ENCODE data around the gene RHBDD3. TPM values are rescaled to one million over a fixed set of nuclear protein-coding genes. Genes with fewer than 3 reads are reported as not detected.

The RHBDD3 gene
- total RNA-seq, 4 donors from 2014 or later = 14.4 to 43.5 (median 32.6) TPM

DNA sequence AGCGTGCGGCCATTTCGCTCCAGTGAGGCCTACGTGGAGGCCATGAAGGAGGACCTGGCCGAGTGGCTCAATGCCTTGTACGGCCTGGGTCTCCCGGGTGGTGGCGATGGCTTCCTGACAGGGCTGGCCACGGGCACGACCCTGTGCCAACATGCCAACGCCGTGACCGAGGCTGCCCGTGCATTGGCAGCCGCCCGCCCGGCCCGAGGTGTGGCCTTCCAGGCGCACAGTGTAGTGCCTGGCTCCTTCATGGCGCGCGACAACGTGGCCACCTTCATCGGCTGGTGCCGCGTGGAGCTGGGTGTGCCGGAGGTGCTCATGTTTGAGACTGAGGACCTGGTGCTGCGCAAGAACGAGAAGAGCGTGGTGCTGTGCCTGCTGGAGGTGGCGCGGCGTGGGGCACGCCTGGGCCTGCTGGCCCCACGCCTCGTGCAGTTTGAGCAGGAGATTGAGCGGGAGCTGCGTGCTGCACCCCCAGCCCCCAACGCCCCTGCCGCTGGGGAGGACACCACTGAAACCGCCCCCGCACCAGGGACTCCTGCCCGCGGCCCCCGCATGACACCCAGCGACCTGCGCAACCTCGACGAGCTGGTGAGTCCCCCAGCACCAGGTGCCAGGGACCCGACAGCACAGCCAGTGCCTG lies 40.5 kb upstream of the RHBDD3 start:
- no peak for TF ChIP-seq EP300 (IDR thresholded peaks at IDR 0.05)
- no peak for TF ChIP-seq POLR2A (IDR thresholded peaks at IDR 0.05)
- no peak for TF ChIP-seq CTCF (IDR thresholded peaks at IDR 0.05)
- DNase-seq (ENCODE audit: low spot score in 2 of 2) = no peak
- peak overlapping the region; percentile 89 to 94 (median 92) for H3K27ac ChIP-seq
- peak overlapping the region in 3 of 4 donors; percentile 83 to 92 (median 87) for H3K4me3 ChIP-seq
- 80 to 84% methylated on average over 17 to 19 of the region's 50 CpGs for WGBS, 2 donors
- H3K4me1 ChIP-seq = peaks cover 0 to 71% (median 57%) of the 10 kb centered on the region in 4 donors
- no peaks in the 10 kb centered on the region for H3K9me3 ChIP-seq
- no peaks in the 10 kb centered on the region for H3K36me3 ChIP-seq
- peaks cover 0 to 2% of the 10 kb centered on the region in 2 donors for H3K27me3 ChIP-seq

- TF ChIP-seq EP300 (IDR thresholded peaks at IDR 0.05) (no peak), CTCF (IDR thresholded peaks at IDR 0.05) (no peak), POLR2A (IDR thresholded peaks at IDR 0.05) (no peak)
- Histone ChIP-seq H3K4me3 (peak overlapping the region; percentile 83 to 96 (median 90)), H3K27me3 (no peaks in the 10 kb centered on the region), H3K36me3 (no peaks in the 10 kb centered on the region), H3K4me1 (peaks cover 0 to 71% (median 60%) of the 10 kb centered on the region in 4 donors), H3K9me3 (no peaks in the 10 kb centered on the region), H3K27ac (peak overlapping the region; percentile 89 to 94 (median 92))
- no peak for DNase-seq (ENCODE audit: low spot score in 2 of 2)
- 59 to 69% methylated on average over 15 to 19 of the region's 20 CpGs for WGBS, 2 donors
These were observed 39.9 kb upstream of the RHBDD3 start for GRCh38 chr22:29307596-29308147.

DNA sequence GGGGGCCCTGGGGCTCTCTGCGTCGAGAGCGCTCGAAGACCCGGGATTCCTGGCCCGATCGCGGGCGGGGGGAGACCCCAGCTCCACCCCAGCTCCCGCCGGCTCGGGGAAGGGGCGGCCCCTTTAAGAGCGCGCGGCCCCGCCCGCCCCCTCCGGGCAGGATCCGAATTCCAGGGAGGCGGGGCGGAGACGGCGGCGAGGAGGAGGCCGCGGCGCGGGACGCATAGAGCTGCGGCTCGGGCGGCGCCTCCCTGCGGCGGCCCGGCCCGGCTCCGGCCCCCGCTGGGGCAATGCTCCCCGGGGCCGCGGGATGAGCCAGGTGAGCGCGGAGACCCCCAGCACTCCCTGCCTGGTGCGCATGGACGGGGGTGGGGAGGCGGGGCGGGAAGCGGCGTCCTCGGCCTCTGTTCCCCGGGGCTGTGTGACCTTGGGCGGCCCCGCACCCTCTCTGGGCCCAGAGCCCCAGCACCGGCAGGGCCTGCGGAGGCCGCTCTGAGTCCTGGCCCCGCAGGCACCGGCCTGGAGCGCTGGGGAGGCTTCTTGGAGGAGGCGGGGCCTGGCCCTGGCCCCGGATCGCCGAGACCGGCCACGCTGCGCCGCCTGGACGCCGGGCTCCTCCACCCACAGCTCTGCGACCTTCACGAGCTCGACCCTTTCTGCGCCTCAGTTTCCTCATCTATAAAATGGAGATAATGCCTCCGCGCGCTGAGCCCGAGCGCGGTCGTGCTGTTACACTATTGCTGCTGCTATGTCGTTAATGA lies 39.2 kb upstream of the RHBDD3 start:
- Histone ChIP-seq H3K27ac (peak overlapping the region; percentile 89 to 94 (median 92)), H3K4me1 (peaks cover 0 to 71% (median 58%) of the 10 kb centered on the region in 4 donors)
- peak; percentile 74 for DNase-seq (ENCODE audit: low spot score in 2 of 2)

GRCh38 chr22:29306175-29306834 lies 38.5 kb upstream of the RHBDD3 start, which contains the start of gene GAS2L1:
GAS2L1 (plus strand) TSS chr22:29306650; CDS start chr22:29308106, 1,456 bp downstream.
- Histone ChIP-seq H3K36me3 (peaks cover 0 to 6% (median 0%) of the 10 kb centered on the region in 3 donors), H3K4me3 (peak within 1 kb of the TSS; percentile 83 to 96 (median 90)), H3K4me1 (peaks cover 0 to 65% (median 51%) of the 10 kb centered on the region in 4 donors), H3K9me3 (no peaks in the 10 kb centered on the region), H3K27ac (peak within 1 kb of the TSS; percentile 89 to 94 (median 92)), H3K27me3 (no peaks in the 10 kb centered on the region)
- peak in 1 of 2 donors; percentile 66 for TF ChIP-seq EP300 (IDR thresholded peaks at IDR 0.05)
- peak; percentile 67 to 89 (median 74) for TF ChIP-seq CTCF (IDR thresholded peaks at IDR 0.05)
- no peak for TF ChIP-seq POLR2A (IDR thresholded peaks at IDR 0.05)
- 1% methylated on average over 30 to 40 of the region's 40 CpGs for WGBS, 2 donors
- peak; percentile 68 to 72 for DNase-seq (ENCODE audit: low spot score in 2 of 2)

More for the DNA sequence above, 39.2 kb upstream of the RHBDD3 start:
- Histone ChIP-seq H3K36me3 (no peaks in the 10 kb centered on the region), H3K4me3 (peak overlapping the region; percentile 83 to 96 (median 90)), H3K27me3 (no peaks in the 10 kb centered on the region), H3K9me3 (no peaks in the 10 kb centered on the region)
- WGBS, 2 donors = 2 to 12% methylated on average over 18 to 27 of the region's 83 CpGs
- TF ChIP-seq POLR2A (IDR thresholded peaks at IDR 0.05) = peak in 1 of 2 donors; percentile 67
- peak in 1 of 2 donors; percentile 62 for TF ChIP-seq EP300 (IDR thresholded peaks at IDR 0.05)
- peak in 2 of 5 experiments; percentile 10 to 35 for TF ChIP-seq CTCF (IDR thresholded peaks at IDR 0.05)
